Measurements from ENCODE around the gene ODAM. TPM values are rescaled to one million over a fixed set of nuclear protein-coding genes. Genes with fewer than 3 reads are reported as not detected.

The ODAM gene
- total and polyA plus RNA-seq, 2 experiments from 2014 or later, result not detected

GRCh38 chr4:70243091-70243490, 47.6 kb downstream of the ODAM start:
- Histone ChIP-seq H3K4me1 (ENCODE audit: insufficient read depth) (no peaks in the 10 kb centered on the region), H3K9me3 (ENCODE audit: low read depth) (no peaks in the 10 kb centered on the region), H4K20me1 (ENCODE audit: insufficient read depth) (no peaks in the 10 kb centered on the region), H3K27me3 (replicated peaks; ENCODE audit: insufficient read depth) (no peaks in the 10 kb centered on the region), H3F3A (ENCODE audit: insufficient read depth) (no peaks in the 10 kb centered on the region), H3K4me2 (ENCODE audit: unreplicated experiment) (no peak overlapping the region), H3K9me2 (ENCODE audit: insufficient read depth) (no peaks in the 10 kb centered on the region), H3K79me2 (ENCODE audit: insufficient read depth) (no peaks in the 10 kb centered on the region), H2AFZ (no peak overlapping the region), H3K27ac (no peak overlapping the region), H3K9ac (no peak overlapping the region), H3K36me3 (ENCODE audit: low read depth) (no peaks in the 10 kb centered on the region), H3K4me3 (no peak overlapping the region)
- TF ChIP-seq EZH2 (IDR thresholded peaks at IDR 0.05; ENCODE audit: insufficient read depth, poor library complexity, severe bottlenecking), result no peak
- no peak for TF ChIP-seq EZH2phosphoT487 (IDR thresholded peaks at IDR 0.05; ENCODE audit: insufficient read depth, low read depth)
- WGBS, 2 experiments (ENCODE audit: low coverage in 1 of 2, low lambda C conversion rate in 2 of 2, missing lambda C conversion rate in 2 of 2), result 38 to 42% methylated on average over 4 of the region's 4 CpGs
- DNase-seq, result no peak
- in situ Hi-C loops (cut with MboI), result no loop called here

GRCh38 chr4:70251250-70251944, 55.9 kb downstream of the ODAM start:
- TF ChIP-seq EZH2phosphoT487 (IDR thresholded peaks at IDR 0.05; ENCODE audit: insufficient read depth, low read depth) (no peak), EZH2 (IDR thresholded peaks at IDR 0.05; ENCODE audit: insufficient read depth, poor library complexity, severe bottlenecking) (no peak)
- WGBS, 2 experiments (ENCODE audit: low coverage in 1 of 2, low lambda C conversion rate in 2 of 2, missing lambda C conversion rate in 2 of 2), result 5 to 7% methylated on average over 3 of the region's 3 CpGs

GRCh38 chr4:70251945-70252277, 56.4 kb downstream of the ODAM start:
- TF ChIP-seq EZH2phosphoT487 (IDR thresholded peaks at IDR 0.05; ENCODE audit: insufficient read depth, low read depth) (no peak), EZH2 (IDR thresholded peaks at IDR 0.05; ENCODE audit: insufficient read depth, poor library complexity, severe bottlenecking) (no peak)
- Histone ChIP-seq H3K4me1 (ENCODE audit: insufficient read depth) (no peaks in the 10 kb centered on the region), H4K20me1 (ENCODE audit: insufficient read depth) (no peaks in the 10 kb centered on the region), H3K36me3 (ENCODE audit: low read depth) (no peaks in the 10 kb centered on the region), H3K9me2 (ENCODE audit: insufficient read depth) (no peaks in the 10 kb centered on the region), H3K27me3 (replicated peaks; ENCODE audit: insufficient read depth) (no peaks in the 10 kb centered on the region), H3K4me2 (ENCODE audit: unreplicated experiment) (no peak overlapping the region), H3K4me3 (no peak overlapping the region), H3K27ac (no peak overlapping the region), H2AFZ (no peak overlapping the region), H3K9ac (no peak overlapping the region), H3K79me2 (ENCODE audit: insufficient read depth) (no peaks in the 10 kb centered on the region), H3K9me3 (ENCODE audit: low read depth) (no peaks in the 10 kb centered on the region), H3F3A (ENCODE audit: insufficient read depth) (no peaks in the 10 kb centered on the region)
- in situ Hi-C loops (cut with MboI), result no loop called here
- WGBS, 2 experiments (ENCODE audit: low coverage in 1 of 2, low lambda C conversion rate in 2 of 2, missing lambda C conversion rate in 2 of 2), result 0 to 11% methylated on average over 1 of the region's 1 CpG
- no peak for DNase-seq

More at GRCh38 chr4:70251250-70251944, 55.9 kb downstream of the ODAM start:
- H2AFZ ChIP-seq, result no peak overlapping the region
- no peaks in the 10 kb centered on the region for H3F3A ChIP-seq (ENCODE audit: insufficient read depth)
- no peaks in the 10 kb centered on the region for H3K27me3 ChIP-seq (replicated peaks; ENCODE audit: insufficient read depth)
- H3K4me2 ChIP-seq (ENCODE audit: unreplicated experiment), result no peak overlapping the region
- H3K27ac ChIP-seq, result no peak overlapping the region
- no peaks in the 10 kb centered on the region for H3K36me3 ChIP-seq (ENCODE audit: low read depth)
- H3K4me3 ChIP-seq, result no peak overlapping the region
- no peaks in the 10 kb centered on the region for H3K9me2 ChIP-seq (ENCODE audit: insufficient read depth)
- H4K20me1 ChIP-seq (ENCODE audit: insufficient read depth), result no peaks in the 10 kb centered on the region
- DNase-seq, result no peak
- H3K9me3 ChIP-seq (ENCODE audit: low read depth), result no peaks in the 10 kb centered on the region
- in situ Hi-C loops (cut with MboI), result no loop called here
- no peaks in the 10 kb centered on the region for H3K79me2 ChIP-seq (ENCODE audit: insufficient read depth)
- no peaks in the 10 kb centered on the region for H3K4me1 ChIP-seq (ENCODE audit: insufficient read depth)
- H3K9ac ChIP-seq, result no peak overlapping the region

Other genes with a start within 250 kb of the ODAM start
- gene CSN2, start 230.0 kb upstream of the ODAM start, total RNA-seq (2014; rRNA removed; shearing (Covaris generic)), result not detected in 2 replicates
- not detected in 2 replicates for gene CSN2, start 230.0 kb upstream of the ODAM start, polyA plus RNA-seq (2016; fragmentation: Nextera tagmentation; extraction: Ambion mirVana)
- gene STATH, start 199.8 kb upstream of the ODAM start, total RNA-seq (2014; rRNA removed; shearing (Covaris generic)), result not detected in 2 replicates
- gene STATH, start 199.8 kb upstream of the ODAM start, polyA plus RNA-seq (2016; fragmentation: Nextera tagmentation; extraction: Ambion mirVana), result not detected in 2 replicates
- not detected in 2 replicates for gene HTN3, start 167.3 kb upstream of the ODAM start, total RNA-seq (2014; rRNA removed; shearing (Covaris generic))
- not detected in 2 replicates for gene HTN3, start 167.3 kb upstream of the ODAM start, polyA plus RNA-seq (2016; fragmentation: Nextera tagmentation; extraction: Ambion mirVana)
- not detected in 2 replicates for gene HTN1, start 145.3 kb upstream of the ODAM start, total RNA-seq (2014; rRNA removed; shearing (Covaris generic))
- gene HTN1, start 145.3 kb upstream of the ODAM start, polyA plus RNA-seq (2016; fragmentation: Nextera tagmentation; extraction: Ambion mirVana), result not detected in 2 replicates
- gene PRR27, start 41.5 kb upstream of the ODAM start, total RNA-seq (2014; rRNA removed; shearing (Covaris generic)), result not detected in 2 replicates
- gene PRR27, start 41.5 kb upstream of the ODAM start, polyA plus RNA-seq (2016; fragmentation: Nextera tagmentation; extraction: Ambion mirVana), result not detected in 2 replicates
- gene FDCSP, start 30.4 kb downstream of the ODAM start, total RNA-seq (2014; rRNA removed; shearing (Covaris generic)), result not detected in 2 replicates
- not detected in 2 replicates for gene FDCSP, start 30.4 kb downstream of the ODAM start, polyA plus RNA-seq (2016; fragmentation: Nextera tagmentation; extraction: Ambion mirVana)
- not detected in 2 replicates for gene CSN3, start 46.9 kb downstream of the ODAM start, total RNA-seq (2014; rRNA removed; shearing (Covaris generic))
- not detected in 2 replicates for gene CSN3, start 46.9 kb downstream of the ODAM start, polyA plus RNA-seq (2016; fragmentation: Nextera tagmentation; extraction: Ambion mirVana)
- gene CABS1, start 139.3 kb downstream of the ODAM start, total RNA-seq (2014; rRNA removed; shearing (Covaris generic)), result not detected in 2 replicates
- not detected in 2 replicates for gene CABS1, start 139.3 kb downstream of the ODAM start, polyA plus RNA-seq (2016; fragmentation: Nextera tagmentation; extraction: Ambion mirVana)
- gene SMR3A, start 165.0 kb downstream of the ODAM start, total RNA-seq (2014; rRNA removed; shearing (Covaris generic)), result not detected in 2 replicates
- not detected in 2 replicates for gene SMR3A, start 165.0 kb downstream of the ODAM start, polyA plus RNA-seq (2016; fragmentation: Nextera tagmentation; extraction: Ambion mirVana)
- gene SMR3B, start 187.4 kb downstream of the ODAM start, total RNA-seq (2014; rRNA removed; shearing (Covaris generic)), result not detected in 2 replicates
- gene SMR3B, start 187.4 kb downstream of the ODAM start, polyA plus RNA-seq (2016; fragmentation: Nextera tagmentation; extraction: Ambion mirVana), result not detected in 2 replicates
- gene OPRPN, start 202.2 kb downstream of the ODAM start, total RNA-seq (2014; rRNA removed; shearing (Covaris generic)), result not detected in 2 replicates
- gene OPRPN, start 202.2 kb downstream of the ODAM start, polyA plus RNA-seq (2016; fragmentation: Nextera tagmentation; extraction: Ambion mirVana), result not detected in 2 replicates

All from GM23248 (cell line).